Keratinocyte (primary cell): ENCODE results near the gene SLC12A5.

Experiments used
- CTCF ChIP-seq, 3 experiments: IDR thresholded peaks in 1 of 3; conservative IDR thresholded peaks in 1 of 3; optimal IDR thresholded peaks in 1 of 3; 2 replicates in 2 of 3; 3 replicates in 1 of 3; pipeline versions ENCODE3 to v1.5.1; 2011; ENCODE audit warnings: low read length in 3 of 3, mild to moderate bottlenecking in 3 of 3, moderate library complexity in 2 of 3, control low read depth in 1 of 3, inconsistent platforms in 1 of 3; ENCODE audit not compliant: insufficient read depth in 2 of 3; ENCODE audit errors: extremely low read depth in 1 of 3
- EZH2 ChIP-seq: IDR thresholded peaks from one replicate; pipeline ENCODE4 v1.6.1; 2012; ENCODE audit warnings: inconsistent platforms, mild to moderate bottlenecking, low read length, moderate library complexity

- no peak for TF ChIP-seq CTCF (optimal IDR thresholded peaks at IDR 0.05 in 1 of 3, IDR thresholded peaks at IDR 0.05 in 1 of 3, conservative IDR thresholded peaks at IDR 0.05 in 1 of 3; ENCODE audit: extremely low read depth in 1 of 3, insufficient read depth in 2 of 3, low read length in 3 of 3)
- TF ChIP-seq EZH2 = no peak
Observed at GRCh38 chr20:46060975-46061374, 32.0 kb downstream of the SLC12A5 start.
